ENCODE measurements around the gene QSOX1. TPM values are rescaled to one million over a fixed set of nuclear protein-coding genes. Genes with fewer than 3 reads are reported as not detected.
A peak's percentile ranks its signal among the peaks of the same experiment; 100 is the strongest.

QSOX1 gene
- total and polyA plus RNA-seq, 9 of the 15 experiments (the other 6 are each of a cell fraction or from before 2014, with no cell fraction given), result 4.0 to 53.1 (median 15.0) TPM

GRCh38 chr1:180123463-180123936 lies 31.2 kb upstream of the QSOX1 start (continued):
- TF ChIP-seq MLX (CRISPR knock-in tag; conservative IDR thresholded peaks at IDR 0.05), result no peak
- no peak for TF ChIP-seq ELF1 (tag; IDR thresholded peaks at IDR 0.05)
- no peak for TF ChIP-seq YY1 (IDR thresholded peaks at IDR 0.05; ENCODE audit: borderline replicate concordance in 1 of 3, control insufficient read depth in 1 of 3, extremely low read depth in 1 of 3, insufficient read depth in 3 of 3, insufficient read length in 1 of 3, insufficient replicate concordance in 2 of 3, low read depth in 1 of 3, low read length in 2 of 3)
- TF ChIP-seq ATF7 (IDR thresholded peaks at IDR 0.05), result peak; percentile 78; the same call in 1 of the 2 replicates
- TF ChIP-seq CXXC5 (CRISPR knock-in tag; IDR thresholded peaks at IDR 0.05), result peak; percentile 76
- peak; percentile 39; the same call in 1 of the 2 replicates for TF ChIP-seq JUNB (CRISPR knock-in tag; conservative IDR thresholded peaks at IDR 0.05)
- TF ChIP-seq NFE2L1 (tag; IDR thresholded peaks at IDR 0.05; ENCODE audit: borderline replicate concordance, low read depth), result no peak
- TF ChIP-seq KLF16 (IDR thresholded peaks at IDR 0.05), result no peak
- no peak for TF ChIP-seq EWSR1 (IDR thresholded peaks at IDR 0.05; ENCODE audit: borderline replicate concordance, low read depth, partially characterized antibody)
- TF ChIP-seq CEBPB (tag; IDR thresholded peaks at IDR 0.05), result peak; percentile 88
- no peak for TF ChIP-seq ZNF263 (CRISPR knock-in tag; IDR thresholded peaks at IDR 0.05; ENCODE audit: borderline replicate concordance)
- TF ChIP-seq SMAD4 (CRISPR knock-in tag; conservative IDR thresholded peaks at IDR 0.05), result peak; percentile 84
- TF ChIP-seq MYC (IDR thresholded peaks at IDR 0.05; ENCODE audit: low read depth, low read length), result peak; percentile 77
- no peak for TF ChIP-seq MYC (CRISPR knock-in tag; IDR thresholded peaks at IDR 0.05; ENCODE audit: borderline replicate concordance, low read depth)
- no peak for TF ChIP-seq POLR2G (IDR thresholded peaks at IDR 0.05; ENCODE audit: low read depth, low read length)
- no peak for TF ChIP-seq POU5F1 (IDR thresholded peaks at IDR 0.05; ENCODE audit: borderline replicate concordance, low read depth, low read length, partially characterized antibody)
- no peak for TF ChIP-seq TSC22D4 (tag; IDR thresholded peaks at IDR 0.05)
- TF ChIP-seq CBFB (CRISPR knock-in tag; IDR thresholded peaks at IDR 0.05), result no peak
- no peak for TF ChIP-seq ZFP30 (CRISPR knock-in tag; IDR thresholded peaks at IDR 0.05; ENCODE audit: borderline replicate concordance)
- TF ChIP-seq BRD4 (IDR thresholded peaks at IDR 0.05), result no peak
- no peak for TF ChIP-seq ZNF444 (CRISPR knock-in tag; IDR thresholded peaks at IDR 0.05)

All from K562 (cell line).